Mononuclear cell (primary cell): ENCODE measurements around the gene CCT7. TPM values are rescaled to one million over a fixed set of nuclear protein-coding genes. Genes with fewer than 3 reads are reported as not detected.
"Not testable (repeated sequence)": the region's sequence is repeated elsewhere in the genome, so short reads cannot be mapped to it uniquely, and the experiment has no call there.

Experiments used
- H3K27me3 ChIP-seq: 2 replicates; pipeline ENCODE4 v1.6.0; 2011; ENCODE audit warnings: low read length, control low read depth; ENCODE audit not compliant: insufficient read depth
- H3K4me1 ChIP-seq: 2 replicates; pipeline ENCODE4 v1.5.1; 2011; ENCODE audit warnings: mild to moderate bottlenecking, low read length, control low read depth; ENCODE audit not compliant: insufficient read depth
- H3K4me3 ChIP-seq: 2 replicates; pipeline ENCODE4 v1.5.1; 2011; ENCODE audit warnings: mild to moderate bottlenecking, low read length, moderate library complexity
- H3K9me3 ChIP-seq: 2 replicates; pipeline ENCODE4 v1.5.1; 2011; ENCODE audit warnings: low read depth, mild to moderate bottlenecking, control low read depth, low read length
- total RNA-seq: library from RNA; depleted of rRNA; stranded (reverse); fragments of >200 nt; gene quantifications from one replicate; pipeline ENCODE4 v1.2.3, GENCODE V29; 2012

CCT7 gene
- total RNA-seq = 66.3 TPM

DNA sequence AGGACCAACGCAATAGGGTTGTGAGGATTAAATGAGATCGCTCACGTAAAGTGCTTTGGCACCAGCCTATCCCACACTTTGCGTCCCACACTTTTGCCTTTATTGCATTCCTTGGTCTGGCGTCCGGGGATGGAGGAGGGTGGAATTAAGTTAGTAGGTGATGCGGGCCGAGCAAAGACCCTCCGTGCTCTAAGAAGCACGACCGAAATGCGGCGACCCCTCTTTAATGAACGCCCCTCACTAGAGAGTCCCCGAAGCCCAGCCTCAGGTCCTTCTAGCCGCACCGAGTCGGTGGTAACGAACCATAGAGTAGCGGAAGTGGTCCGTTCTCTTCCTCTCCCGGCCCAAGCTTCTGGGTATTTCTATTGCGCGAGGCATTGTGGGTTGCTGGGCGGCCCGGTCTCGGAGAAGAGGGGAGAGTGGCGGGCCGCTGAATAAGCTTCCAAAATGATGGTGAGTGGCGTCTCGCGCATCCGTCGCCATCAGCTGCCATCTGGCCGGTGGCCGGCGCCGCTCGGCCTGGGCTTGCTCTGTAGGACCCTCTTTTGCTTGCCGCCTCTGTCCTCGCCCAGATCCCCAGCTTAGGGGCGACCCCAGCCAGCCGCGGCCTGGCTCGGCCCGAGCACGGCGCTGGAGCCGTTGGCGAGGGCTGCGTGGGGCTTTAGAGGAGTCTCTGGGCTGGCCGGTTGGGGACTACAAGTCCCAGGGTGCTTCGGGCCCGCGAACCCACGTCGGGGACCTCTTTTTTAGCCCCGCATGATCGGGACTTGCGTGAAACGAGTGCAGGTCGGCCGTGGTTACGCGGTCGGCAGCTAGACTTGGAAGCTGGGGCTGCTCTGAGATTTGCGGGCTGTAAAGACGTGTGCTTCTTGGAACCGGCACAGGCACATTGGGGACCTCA, at the start of gene CCT7:
TSS of gene CCT7 (plus strand) at position 377 of the 901 bp plus-strand sequence. CDS start at position 448, 71 bp downstream.
- H3K9me3 ChIP-seq = no peaks in the 10 kb centered on the region
- no peaks in the 10 kb centered on the region for H3K27me3 ChIP-seq
- peak within 1 kb of the TSS; percentile 71 for H3K4me3 ChIP-seq
- peaks cover 24% of the 10 kb centered on the region for H3K4me1 ChIP-seq

DNA sequence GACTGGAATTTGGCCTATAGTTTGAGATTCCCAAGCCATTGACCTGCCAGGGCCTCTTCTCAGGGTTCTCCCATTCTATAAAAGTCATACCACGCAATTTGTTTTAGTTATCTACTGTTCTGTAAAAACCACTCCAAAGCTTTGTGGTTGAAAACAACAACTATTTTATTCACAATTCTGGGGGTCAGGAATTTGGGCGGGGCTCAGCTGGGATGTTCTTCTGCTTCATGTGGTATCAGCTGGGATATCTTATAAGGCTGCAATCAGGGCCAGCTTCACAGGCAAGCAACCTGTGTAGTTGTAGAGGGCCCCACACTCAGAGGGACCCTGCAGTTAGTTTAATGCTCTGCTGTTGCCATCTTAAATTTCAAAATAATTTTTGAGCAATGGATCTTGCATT, 48.1 kb upstream of the CCT7 start:
- Histone ChIP-seq H3K9me3 (no peaks in the 10 kb centered on the region), H3K4me3 (no peak overlapping the region), H3K4me1 (no peaks in the 10 kb centered on the region), H3K27me3 (no peaks in the 10 kb centered on the region)

DNA sequence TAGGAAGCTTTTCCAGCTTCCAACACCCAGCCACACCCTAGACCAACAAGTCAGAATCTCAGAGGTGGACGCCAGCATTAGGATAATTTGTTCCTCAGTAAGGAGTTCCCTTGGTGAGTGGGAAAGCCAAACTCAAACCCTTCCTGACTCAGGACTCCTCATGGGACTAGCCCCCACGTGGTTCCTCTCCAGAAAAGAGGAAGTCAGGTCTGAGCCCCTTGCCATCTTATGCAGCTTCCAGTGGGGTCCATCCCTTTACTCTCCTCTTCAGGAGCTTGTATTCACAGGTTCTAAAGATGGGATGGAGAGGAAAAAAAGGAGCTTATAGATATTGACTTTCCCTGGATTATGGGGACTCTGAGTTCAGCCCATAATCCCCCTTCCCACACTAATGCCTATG, 46.6 kb upstream of the CCT7 start:
- no peak overlapping the region for H3K4me3 ChIP-seq
- H3K4me1 ChIP-seq = no peaks in the 10 kb centered on the region
- H3K9me3 ChIP-seq = no peaks in the 10 kb centered on the region
- H3K27me3 ChIP-seq = no peaks in the 10 kb centered on the region

DNA sequence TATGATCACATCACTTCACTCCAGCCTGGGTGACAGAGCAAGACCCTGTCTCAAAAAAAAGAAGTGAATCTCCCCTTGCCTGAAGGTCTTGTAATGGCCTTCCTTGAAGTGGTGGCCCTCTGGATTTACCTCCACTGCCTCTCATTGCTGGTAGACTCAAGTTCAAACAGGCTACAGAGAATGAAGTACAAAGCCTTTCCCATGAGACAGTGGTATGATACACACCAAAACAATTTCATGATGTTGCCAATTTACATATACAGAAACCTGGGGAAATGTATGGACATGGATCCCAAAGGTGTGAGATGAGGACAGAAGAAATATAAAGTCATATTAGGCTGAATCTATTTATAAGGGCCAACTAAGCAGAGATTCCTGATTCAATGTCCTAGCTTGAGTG, 36.5 kb upstream of the CCT7 start:
- Histone ChIP-seq H3K4me1 (peaks cover 5% of the 10 kb centered on the region), H3K4me3 (no peak overlapping the region), H3K27me3 (peaks cover 34% of the 10 kb centered on the region), H3K9me3 (no peaks in the 10 kb centered on the region)

DNA sequence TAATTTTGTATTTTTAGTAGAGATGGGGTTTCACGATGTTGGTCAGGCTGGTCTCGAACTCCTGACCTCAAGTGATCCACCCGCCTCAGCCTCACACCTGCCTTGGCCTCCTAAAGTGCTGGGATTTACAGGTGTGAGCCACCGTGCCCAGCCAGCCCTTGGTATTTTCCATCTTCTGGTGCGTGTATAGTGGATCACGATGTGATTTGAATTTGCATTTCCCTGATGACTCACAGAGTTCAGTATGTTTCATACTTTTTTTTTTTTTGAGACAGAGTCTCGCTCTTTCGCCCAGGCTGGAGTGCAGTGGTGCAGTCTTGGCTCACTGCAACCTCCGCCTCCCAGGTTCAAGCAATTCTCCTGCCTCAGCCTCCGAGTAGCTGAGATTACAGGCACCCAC, 33.8 kb upstream of the CCT7 start:
- peaks cover 58% of the 10 kb centered on the region for H3K27me3 ChIP-seq
- H3K9me3 ChIP-seq, H3K4me3 ChIP-seq: not testable (repeated sequence)
- peaks cover 11% of the 10 kb centered on the region for H3K4me1 ChIP-seq

DNA sequence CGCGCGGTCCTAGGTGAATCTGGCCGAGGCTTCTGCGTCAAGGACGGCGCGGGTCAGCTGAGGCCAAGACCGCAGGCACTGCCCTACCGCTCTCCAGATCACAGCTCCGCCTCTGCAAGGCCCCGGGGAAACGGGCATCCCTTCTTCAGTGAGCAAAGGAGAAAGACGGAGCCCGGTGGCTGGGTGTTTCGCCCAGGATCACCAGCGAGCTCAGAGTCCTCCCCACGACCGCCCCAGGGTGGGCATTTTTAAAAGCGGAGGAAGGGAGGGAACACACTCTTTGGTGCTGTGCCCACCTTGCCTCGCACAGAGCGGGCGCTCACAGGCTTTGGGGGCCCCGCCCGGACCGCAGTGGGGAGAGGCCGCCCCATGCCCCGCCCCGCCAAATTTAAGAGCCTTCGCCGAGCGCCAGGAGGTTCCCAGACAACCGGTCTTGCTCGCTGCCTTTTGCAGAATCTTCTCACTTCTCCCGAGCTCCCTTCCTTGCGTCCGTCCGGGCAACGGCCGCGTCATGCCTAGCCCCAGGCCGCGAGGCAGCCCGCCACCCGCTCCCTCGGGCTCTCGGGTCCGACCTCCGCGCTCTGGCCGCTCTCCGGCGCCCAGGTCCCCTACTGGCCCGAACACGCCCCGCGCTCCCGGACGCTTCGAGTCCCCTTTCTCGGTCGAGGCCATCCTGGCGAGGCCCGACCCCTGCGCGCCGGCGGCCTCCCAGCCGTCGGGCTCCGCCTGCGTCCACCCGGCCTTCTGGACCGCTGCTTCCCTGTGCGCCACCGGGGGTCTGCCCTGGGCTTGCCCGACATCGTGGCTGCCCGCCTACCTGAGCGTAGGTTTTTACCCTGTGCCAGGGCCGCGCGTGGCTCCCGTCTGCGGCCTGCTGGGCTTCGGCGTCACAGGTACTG, 31.7 kb upstream of the CCT7 start, which contains the start of gene NOTO:
TSS of gene NOTO (plus strand) at position 419 of the 899 bp plus-strand sequence. CDS start at position 512, 93 bp downstream.
- H3K4me1 ChIP-seq = peaks cover 11% of the 10 kb centered on the region
- no peak within 1 kb of the TSS for H3K4me3 ChIP-seq
- peaks cover 63% of the 10 kb centered on the region for H3K27me3 ChIP-seq
- H3K9me3 ChIP-seq = no peaks in the 10 kb centered on the region

DNA sequence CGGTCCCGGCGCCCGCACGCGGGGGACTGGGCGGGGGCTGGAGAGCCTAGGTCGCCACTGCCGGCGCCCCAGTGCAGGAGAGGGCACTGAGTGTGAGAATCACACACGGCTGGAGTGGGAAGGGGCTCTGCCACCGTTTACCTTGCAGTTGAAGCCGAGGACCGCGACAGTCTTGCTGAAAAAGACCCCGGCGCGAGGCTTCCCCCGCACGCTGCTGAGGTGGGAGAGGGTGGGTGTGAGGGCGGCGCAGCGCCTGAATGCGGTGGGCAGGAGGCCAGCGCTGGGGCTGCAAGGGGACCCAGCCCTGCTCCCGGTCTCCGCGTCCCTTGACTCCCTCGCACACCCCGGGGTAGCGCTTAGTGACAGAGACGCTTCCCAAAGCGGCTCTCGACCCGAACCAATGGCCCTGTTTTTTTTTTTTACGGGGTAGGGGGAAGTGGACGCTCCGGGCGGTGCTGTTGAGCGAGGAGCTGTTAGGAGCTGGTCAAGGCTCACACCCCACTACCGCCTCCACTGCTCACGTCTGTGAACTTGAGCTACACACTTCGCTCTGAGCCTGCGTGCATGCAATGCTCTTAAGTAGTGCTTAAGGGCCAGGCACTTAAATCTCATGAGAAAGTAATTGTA, 30.9 kb upstream of the CCT7 start:
- H3K27me3 ChIP-seq = peaks cover 57% of the 10 kb centered on the region
- no peak overlapping the region for H3K4me3 ChIP-seq

DNA sequence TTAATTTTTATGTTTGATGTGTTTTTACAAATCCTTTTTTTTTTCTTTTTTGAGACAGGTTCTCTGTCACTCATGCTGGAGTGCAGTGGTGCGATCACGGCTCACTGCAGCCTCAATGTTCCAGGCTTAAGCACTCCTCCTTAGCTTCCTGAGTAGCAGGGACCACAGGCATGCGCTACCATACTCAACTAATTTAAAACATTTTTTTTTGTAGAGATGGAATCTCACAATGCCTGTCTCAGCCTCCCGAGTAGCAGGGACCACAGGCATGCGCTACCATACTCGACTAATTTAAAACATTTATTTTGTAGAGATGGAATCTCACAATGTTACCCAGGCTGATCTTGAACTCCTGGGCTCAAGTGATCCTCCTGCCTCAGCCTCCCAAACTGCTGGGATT, 28.5 kb upstream of the CCT7 start:
- Histone ChIP-seq H3K4me1 (peaks cover 11% of the 10 kb centered on the region), H3K4me3 (no peak overlapping the region), H3K9me3 (no peaks in the 10 kb centered on the region), H3K27me3 (peaks cover 49% of the 10 kb centered on the region)

More for the DNA sequence above, 30.9 kb upstream of the CCT7 start:
- Histone ChIP-seq H3K4me1 (peaks cover 11% of the 10 kb centered on the region), H3K9me3 (no peaks in the 10 kb centered on the region)

DNA sequence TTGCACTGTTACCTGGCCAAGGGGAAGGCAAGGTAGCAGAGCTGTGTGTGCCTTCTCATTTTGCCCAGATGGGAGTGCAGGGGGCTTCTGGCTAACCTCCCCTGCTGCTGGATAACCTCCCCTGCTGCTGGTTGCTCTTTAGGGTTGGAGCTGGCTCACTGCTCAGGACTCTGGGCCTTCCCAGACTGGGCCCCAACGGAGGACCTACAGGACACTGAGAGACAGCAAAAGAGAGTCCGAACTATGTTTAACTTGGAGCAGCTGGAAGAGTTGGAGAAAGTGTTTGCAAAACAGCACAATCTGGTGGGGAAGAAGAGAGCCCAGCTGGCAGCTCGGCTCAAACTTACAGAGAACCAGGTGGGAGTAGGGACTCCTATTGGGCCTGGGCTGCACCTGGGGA, 25.9 kb upstream of the CCT7 start:
- Histone ChIP-seq H3K27me3 (peaks cover 26% of the 10 kb centered on the region), H3K4me1 (peaks cover 4% of the 10 kb centered on the region), H3K4me3 (no peak overlapping the region), H3K9me3 (no peaks in the 10 kb centered on the region)

DNA sequence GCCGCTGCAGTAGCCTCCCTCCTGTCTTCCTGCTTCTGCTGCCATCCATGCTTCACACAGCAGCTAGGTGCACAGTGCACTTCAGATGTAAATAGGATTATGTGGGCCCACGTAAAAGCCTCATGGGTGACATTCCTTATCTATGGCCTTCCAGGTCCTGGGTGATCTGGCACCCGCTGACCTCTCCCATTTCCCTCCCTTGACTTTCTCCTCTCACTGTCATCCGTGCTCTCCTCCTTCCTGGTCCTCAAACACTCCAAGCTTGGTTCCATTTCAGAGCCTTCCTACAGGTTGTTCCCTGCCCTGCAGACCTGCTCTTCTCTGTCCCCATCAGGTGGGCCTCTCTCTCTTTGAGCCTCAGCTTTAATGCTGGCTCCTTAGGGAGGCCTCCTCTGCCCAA, 24.1 kb upstream of the CCT7 start:
- H3K4me1 ChIP-seq = peaks cover 15% of the 10 kb centered on the region
- H3K9me3 ChIP-seq = no peaks in the 10 kb centered on the region
- H3K4me3 ChIP-seq = no peak overlapping the region
- peaks cover 12% of the 10 kb centered on the region for H3K27me3 ChIP-seq

DNA sequence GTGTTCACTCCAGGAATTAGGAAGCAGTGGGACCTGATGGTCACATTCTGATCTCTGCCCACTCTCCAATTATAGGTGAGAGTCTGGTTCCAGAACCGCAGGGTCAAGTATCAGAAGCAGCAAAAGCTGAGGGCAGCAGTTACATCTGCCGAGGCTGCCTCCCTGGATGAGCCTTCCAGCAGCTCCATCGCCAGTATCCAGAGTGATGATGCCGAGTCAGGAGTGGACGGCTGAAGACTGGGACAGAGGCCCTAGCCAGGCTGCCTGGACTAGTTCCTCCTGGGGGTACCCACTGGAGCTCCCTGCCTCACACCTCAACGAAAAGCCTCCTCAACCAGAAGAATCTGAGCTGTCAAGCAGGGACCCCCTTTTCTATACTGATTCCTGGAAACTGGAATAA, 23.4 kb upstream of the CCT7 start:
- H3K4me1 ChIP-seq = peaks cover 15% of the 10 kb centered on the region
- no peak overlapping the region for H3K4me3 ChIP-seq
- peaks cover 5% of the 10 kb centered on the region for H3K27me3 ChIP-seq
- H3K9me3 ChIP-seq = no peaks in the 10 kb centered on the region

DNA sequence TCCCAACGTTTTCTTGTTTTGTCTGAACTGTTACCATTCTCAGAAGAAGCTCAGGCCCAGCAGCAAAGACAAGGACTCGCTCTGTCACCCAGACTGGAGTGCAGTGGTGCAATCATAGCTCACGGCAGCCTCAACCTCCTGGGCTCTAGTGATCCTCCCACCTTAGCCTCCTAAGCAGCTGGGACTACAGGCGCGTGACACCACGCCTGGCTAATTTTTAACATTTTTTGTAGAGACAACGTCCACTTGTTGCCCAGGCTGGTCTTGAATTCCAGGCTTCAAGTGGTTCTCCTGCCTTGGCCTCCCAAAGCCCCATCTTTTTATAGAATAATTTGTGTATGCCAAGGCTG, 22.0 kb upstream of the CCT7 start:
- H3K4me3 ChIP-seq = no peak overlapping the region
- peaks cover 15% of the 10 kb centered on the region for H3K4me1 ChIP-seq
- H3K27me3 ChIP-seq = no peaks in the 10 kb centered on the region
- H3K9me3 ChIP-seq = no peaks in the 10 kb centered on the region

DNA sequence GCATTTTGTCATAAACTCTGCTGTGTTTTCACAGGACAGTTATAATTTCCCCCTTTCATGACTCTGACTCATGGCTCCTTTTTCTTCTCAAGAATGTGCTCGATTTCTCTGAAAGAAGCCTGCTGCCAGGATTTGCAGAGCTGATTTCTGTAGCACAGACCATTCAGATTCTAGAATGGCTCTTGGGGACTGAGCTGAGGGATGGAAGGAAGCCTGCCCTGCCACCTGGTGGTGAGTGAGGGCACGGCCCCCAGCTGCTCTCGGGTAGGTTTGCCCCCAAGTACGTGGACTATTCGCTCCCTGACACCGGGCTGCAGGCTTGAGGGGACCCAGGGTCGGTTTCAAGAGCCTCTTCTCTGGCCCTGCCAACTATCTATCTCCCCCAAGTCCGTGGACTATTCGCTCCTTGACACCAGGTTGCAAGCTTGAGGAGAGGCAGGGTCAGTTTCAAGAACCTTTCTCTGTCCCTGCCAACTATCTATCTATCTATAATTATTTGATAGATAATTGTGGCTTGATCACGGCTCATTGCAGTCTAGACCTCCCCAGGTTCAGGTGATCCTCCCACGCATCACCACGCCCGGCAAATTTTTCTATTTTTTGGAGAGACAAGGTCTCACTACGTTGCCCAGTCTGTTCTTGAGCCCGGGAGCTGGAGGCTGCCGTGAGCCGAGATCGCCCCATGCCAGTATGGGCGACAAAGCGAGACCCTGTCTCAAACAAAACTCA, 21.5 kb upstream of the CCT7 start:
- no peak overlapping the region for H3K4me3 ChIP-seq

More for the DNA sequence above, 21.5 kb upstream of the CCT7 start:
- Histone ChIP-seq H3K9me3 (no peaks in the 10 kb centered on the region), H3K27me3 (no peaks in the 10 kb centered on the region), H3K4me1 (peaks cover 15% of the 10 kb centered on the region)
